GM21529 (cell line): ENCODE measurements around the gene PGP.
"Not testable (repeated sequence)": the region's sequence is repeated elsewhere in the genome, so short reads cannot be mapped to it uniquely, and the experiment has no call there.

Experiments used
- ATAC-seq: cut with Tn5 transposase; IDR thresholded peaks from one replicate; pipeline ENCODE4 v1.9.1; 2021; ENCODE audit not compliant: unreplicated experiment

Gene PGP

DNA sequence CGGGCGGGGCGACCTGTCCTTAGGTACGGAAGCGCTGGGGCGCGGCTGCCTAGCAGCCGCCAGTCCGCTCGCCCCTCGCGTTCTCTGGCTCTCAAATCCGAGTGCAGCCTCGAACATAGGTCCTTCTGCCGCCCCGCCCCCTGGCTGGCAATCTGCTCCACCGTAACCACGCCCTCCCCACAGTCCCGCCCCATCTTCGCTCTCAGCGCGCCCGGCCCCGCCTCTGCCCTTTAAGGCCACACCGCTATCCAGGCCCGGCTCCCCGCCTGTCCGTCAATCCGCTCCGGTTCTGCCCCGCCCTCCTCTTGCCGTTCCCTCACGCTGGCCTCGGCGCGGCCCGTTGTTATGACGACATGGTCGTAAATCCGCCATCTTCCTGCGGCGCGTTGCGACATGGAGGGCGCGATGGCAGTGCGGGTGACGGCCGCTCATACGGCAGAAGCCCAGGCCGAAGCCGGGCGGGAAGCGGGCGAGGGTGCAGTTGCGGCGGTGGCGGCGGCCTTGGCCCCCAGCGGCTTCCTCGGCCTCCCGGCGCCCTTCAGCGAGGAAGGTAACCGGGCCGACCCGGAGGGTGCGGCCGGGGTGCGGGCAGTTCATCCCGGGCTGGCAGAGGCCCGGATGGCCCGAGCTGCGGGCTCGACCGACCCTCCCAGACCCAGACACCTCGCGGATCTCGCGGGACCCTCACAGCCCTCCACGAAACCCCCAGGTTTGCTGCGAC is 8.7 kb upstream of the PGP start, which contains the start of gene E4F1:
TSS of gene E4F1 (plus strand) at position 371 of the 721 bp plus-strand sequence. CDS start at position 394, 23 bp downstream.
- peak; percentile 86 for ATAC-seq

DNA sequence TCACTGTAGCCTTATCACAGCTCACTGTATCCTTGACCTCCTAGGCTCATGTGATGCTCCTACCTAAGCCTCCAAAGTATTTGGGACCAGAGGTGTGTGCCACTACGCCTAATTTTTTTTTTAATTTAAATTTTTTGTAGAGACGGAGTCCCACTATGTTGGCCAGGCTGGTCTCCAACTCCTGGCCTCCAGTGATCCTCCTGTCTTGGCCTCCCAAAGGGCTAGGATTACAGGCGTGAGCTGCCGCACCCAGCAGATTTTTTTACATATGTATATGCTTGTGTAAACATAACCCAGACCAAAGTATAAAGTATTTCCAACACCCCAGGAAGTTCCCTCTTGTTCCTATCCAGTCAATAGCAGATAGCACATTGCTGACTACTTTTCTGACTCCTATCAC is 1.7 kb upstream of the PGP start:
- ATAC-seq, result no peak

DNA sequence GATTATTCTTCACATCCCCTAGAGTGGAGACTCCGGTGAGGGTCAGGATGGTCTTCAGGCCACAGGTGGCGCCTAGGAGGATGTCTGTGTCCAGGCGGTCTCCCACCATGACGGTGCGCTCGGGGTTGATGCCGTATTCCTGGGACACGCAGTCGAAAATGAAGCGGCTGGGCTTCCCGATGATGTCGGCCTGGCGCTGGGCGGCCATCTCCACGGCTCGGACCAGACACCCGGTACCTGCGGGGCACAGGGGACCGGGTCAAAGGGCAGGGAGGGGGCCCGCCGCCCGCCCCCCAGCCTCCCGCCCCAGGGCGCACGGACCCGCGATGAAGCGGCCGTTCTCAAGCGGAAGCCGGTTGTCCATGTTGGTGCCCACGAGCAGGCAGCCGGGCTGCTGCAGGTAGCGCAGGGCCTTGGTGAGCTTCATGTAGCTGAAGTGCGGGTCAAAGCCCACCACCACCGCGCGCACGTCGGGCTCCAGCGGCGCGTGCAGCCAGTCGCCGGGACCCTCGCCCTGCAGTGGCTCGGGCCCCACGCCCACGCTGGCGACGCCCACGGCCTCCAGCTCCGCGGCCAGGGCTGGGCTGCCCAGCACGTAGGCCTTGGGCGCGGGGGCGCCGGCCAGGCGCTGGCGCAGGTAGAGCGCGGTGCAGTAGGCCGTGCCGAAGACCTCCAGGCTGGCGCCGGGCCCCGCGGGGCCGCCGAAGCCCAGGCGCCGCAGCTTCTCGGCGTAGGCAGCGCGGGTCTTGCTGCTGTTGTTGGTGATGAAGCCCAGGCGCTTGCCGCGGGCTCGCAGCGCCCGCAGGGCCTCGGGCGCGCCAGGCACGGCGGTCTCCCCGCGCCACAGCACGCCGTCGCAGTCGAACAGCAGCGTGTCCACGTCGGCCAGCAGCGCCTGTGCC is 572 bp downstream of the PGP start:
- ATAC-seq, result peak; percentile 3

DNA sequence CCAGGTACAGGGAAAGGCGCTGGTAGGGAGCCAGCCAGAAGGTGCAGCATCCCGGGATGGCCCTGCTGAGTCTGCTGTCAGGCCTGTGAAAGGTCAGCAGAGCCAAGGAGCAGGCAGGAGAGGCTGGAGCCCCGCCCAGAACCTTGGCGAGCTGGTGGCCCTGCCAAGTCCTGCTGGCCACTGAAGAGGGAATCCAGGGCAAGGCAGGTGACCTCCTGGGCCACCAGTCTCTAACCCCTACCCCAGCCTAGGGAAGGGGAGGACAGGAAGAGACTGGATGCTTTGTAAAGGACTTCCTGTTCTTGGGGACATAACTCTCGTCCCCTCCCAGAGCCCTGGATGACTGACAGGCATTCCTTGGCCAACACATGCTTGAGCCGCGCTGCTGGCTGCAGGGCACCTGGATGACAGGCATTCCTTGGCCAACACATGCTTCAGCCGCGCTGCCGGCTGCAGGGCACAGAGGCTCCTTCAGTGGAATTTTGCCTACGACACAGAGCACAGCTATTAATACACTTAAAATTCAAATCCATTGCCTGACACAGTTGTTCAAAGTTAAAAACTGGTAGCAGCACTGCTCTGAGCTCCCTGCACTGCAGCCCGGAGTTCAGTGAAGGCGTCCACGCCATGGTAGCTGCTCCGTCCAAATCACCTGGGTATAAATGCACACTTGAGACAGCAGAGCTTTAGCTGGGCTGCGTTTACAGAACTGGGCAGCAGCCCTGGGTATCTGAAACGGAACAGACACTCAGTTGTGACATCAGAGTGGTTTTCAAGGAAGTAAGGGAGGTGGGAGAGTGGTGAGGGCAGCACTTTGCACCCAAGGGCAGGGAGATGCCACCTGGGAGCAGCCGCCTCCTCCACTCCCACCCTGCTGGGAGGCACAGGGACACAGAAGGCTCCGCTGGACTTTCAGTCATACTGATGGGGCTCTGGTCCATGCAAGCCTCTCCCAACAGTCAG is 2.0 kb downstream of the PGP start:
- no peak for ATAC-seq

DNA sequence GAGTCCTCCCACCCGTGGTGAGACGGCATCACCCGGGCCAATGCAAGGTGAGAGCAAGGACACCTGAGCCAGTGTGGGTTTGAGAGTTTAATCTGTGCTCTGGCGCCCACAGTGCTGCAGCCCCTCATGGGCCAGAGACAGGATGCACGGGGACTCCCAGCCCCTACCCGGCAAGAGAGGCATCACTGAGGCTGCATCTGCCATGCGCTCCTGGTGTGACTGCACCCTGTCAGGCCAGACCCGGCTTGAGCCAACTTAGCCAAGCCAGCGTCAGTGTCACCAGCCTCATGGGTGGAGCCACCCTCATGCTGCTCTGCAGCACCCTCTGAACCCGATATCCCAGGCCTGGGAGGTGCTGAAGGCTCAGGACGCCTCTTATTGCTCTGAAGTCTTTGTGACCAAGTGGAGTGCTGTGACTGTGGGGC is 2.7 kb downstream of the PGP start:
- ATAC-seq, result no peak

DNA sequence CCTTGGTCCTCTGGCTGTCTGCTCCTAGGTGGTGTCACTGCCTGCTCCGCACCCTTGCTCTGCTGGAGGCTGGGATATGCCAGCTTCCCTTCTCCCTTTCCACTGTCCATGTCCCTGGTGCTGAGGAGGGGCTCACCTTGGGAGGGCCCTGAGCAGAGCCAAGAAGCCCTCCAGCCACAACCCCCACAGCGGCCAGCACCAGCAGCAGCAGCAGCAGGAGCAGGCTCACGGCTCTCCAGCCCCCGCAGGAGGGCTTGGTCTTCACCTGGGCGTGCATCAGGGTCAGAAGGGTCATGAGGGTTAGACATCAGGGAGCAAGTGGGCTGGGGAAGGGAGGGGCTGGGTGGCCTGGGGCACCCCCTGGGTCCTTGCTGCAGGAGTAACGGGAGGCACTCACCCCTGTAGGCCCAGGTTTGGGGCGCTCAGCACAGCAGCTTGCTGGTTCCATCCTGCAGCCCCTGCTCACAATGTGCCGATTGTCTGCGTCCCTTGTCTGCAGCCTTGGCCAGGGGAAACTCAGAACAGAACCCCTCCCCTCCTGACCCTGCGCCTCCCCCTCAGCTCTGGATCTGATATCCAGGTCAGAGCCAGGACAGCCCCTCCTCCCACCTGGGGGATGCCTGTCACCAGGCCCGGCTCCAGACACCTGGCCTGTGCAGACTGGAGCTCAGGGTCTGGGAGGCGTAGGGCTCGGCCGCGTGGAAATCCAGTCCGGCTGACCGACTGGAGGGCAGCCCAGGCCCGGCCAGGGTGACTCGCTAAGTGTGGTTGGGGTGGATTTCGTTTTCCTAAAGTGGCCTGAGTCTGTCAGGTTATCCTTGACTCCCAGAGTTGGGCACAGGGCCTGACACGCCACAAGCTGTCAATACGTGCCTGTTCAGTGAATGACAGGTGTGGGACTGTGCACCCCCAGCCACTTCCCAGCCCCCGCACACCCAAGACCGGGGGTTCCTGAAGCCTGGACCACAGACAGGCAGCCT is 4.0 kb downstream of the PGP start, which contains the start of gene BRICD5:
TSS of gene BRICD5 (minus strand) at position 478 of the 980 bp plus-strand sequence. CDS start at position 448, 30 bp downstream.
- no peak for ATAC-seq

DNA sequence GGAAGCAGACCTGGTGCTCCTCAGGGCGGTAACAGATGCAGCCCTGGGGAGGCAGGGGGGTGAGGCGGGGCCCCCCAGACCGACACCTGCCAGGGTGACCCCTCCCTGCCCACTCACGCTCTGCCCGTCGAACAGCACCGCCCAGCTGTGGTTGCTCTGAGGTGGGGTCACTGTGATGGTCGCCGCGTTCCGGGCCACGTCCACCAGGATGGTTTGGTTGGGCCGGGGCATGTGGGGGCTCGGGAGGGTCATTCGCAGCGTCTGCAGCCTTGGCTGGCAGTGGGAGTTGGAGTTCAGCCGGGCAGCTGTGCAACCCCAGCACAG is 4.7 kb downstream of the PGP start:
- ATAC-seq, result no peak

DNA sequence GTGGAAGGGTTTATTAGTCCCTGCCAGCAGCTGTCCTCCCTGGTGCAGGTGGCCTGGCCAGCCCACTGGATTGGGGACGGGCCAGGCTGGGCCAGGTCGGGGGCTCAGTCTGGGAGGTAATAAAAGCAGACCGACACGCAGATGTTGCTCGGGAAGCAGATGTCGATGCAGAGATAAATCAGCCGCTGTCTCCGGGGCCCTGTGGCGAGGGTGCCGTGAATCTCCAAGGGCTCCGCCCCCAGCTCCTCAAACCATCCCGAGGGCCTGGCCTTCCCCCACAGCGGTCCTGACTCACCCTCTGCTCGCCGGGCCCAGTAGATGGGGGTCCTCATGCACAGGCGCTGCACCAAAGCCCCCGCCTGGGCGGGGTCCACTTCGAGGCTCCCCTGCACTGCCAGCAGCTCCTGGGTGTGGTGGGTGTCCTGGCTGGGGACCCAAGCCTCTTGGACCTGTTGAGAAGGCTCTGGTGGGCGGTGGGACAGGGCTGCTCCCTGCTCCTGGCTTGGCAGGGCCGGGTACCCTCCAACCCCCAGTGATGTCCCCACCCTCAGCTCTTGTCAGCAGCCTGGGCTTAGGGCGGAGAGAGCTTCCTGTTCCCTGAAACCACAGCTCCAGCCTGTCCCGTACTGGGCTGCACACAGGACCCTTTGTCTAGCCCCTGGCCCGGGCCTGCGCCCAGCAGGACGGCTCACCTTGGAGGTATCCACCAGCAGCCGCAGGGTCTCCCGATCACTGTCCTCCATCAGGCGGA is 5.2 kb downstream of the PGP start:
- ATAC-seq, result no peak

DNA sequence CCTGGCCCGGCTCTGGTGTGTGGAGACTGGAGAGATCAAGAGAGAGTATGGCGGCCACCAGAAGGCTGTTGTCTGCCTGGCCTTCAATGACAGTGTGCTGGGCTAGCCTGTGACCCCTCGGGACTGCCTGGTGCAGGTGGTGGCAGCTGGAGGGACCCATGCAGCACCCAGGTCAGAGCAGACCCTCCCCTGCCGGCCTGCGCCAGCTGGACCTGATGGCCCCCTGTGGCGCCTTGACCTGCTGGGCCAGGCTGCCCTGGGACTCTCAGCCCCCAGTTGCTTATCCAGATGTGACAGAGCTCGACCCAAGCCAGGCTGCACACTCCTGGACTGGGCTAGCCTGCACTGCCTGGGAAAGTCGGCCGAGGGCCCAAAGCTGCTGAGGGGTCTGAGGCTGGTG is 5.9 kb downstream of the PGP start:
- no peak for ATAC-seq

DNA sequence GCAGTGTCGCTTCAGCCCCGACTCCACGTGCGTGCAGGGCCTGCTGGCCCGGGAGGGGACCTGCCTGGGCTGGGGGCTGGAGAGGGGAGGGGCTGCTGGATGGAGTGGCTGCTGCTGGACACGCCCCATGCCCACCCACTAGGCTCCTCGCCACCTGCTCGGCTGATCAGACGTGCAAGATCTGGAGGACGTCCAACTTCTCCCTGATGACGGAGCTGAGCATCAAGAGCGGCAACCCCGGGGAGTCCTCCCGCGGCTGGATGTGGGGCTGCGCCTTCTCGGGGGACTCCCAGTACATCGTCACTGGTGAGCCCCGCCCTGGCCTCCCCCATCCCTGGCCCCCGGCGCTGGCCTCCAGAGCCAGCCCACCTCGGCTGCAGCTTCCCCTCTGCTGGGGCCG is 6.3 kb downstream of the PGP start:
- ATAC-seq, result no peak

DNA sequence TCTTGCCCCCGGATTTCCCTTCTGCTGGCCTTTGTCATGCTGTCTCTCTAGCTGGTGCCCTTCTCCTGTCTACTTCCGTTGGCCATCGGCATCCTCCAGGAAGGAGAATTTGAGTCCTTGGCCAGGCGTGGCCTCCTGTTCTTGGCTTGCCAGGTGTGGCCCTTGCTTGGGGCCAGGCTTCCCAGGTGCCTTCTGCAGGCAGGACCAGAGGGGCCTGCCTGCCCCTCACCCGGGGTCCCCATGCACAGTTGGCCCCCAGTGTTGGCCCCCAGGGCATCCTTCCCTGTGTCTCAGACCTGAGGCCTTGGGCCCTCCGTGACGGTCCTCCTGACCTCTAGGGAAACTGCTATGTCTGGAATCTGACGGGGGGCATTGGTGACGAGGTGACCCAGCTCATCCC is 6.8 kb downstream of the PGP start:
- ATAC-seq, result no peak

DNA sequence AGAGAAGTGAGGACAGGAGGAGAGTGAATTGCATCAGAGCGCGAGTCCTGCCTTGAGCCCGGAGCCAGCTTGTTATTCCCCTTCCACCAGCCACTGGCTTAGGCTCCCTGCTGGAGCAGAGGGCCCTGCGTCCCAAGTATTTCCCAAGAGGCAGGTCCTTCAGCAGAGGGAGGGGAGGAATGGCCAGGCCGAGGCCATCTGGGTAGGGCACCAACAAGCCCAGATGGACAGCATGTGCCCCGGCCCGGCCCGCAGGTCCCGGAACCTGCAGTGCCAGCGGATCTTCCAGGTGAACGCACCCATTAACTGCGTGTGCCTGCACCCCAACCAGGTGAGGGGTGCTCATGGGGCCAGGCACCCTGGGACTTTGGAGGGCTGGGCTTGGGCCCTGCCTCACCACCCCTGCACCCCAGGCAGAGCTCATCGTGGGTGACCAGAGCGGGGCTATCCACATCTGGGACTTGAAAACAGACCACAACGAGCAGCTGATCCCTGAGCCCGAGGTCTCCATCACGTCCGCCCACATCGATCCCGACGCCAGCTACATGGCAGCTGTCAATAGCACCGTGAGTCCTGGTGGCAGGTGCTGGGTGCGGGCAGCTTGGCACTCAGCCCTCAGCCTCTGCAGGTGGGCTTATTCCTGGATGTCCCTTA is 7.7 kb downstream of the PGP start:
- no peak for ATAC-seq

DNA sequence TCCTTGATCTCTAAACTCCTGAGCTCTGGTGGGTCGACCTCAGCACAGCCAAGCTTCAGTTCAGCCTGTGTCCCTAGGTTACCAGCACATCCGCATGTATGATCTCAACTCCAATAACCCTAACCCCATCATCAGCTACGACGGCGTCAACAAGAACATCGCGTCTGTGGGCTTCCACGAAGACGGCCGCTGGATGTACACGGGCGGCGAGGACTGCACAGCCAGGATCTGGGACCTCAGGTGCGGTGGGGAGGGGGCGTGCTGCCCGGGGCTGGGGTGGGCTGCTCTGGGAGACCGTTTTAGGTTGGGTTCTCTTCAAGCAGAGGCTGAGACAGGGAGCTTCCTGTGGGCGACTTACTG is 8.2 kb downstream of the PGP start:
- ATAC-seq, result no peak

DNA sequence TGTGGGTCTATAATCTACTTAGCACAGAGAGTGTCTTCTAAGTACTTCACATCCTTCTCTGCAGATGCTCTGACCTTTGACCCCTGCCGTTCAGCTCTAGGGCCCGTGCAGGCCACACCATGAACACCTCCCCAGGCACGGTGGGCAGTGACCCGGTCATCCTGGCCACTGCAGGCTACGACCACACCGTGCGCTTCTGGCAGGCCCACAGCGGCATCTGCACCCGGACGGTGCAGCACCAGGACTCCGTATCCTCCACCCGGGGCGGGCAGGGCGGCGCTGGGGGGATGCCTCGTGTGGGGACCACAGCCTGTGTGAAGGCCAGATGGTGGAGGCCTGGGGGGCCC is 8.7 kb downstream of the PGP start:
- ATAC-seq, result peak; percentile 8

DNA sequence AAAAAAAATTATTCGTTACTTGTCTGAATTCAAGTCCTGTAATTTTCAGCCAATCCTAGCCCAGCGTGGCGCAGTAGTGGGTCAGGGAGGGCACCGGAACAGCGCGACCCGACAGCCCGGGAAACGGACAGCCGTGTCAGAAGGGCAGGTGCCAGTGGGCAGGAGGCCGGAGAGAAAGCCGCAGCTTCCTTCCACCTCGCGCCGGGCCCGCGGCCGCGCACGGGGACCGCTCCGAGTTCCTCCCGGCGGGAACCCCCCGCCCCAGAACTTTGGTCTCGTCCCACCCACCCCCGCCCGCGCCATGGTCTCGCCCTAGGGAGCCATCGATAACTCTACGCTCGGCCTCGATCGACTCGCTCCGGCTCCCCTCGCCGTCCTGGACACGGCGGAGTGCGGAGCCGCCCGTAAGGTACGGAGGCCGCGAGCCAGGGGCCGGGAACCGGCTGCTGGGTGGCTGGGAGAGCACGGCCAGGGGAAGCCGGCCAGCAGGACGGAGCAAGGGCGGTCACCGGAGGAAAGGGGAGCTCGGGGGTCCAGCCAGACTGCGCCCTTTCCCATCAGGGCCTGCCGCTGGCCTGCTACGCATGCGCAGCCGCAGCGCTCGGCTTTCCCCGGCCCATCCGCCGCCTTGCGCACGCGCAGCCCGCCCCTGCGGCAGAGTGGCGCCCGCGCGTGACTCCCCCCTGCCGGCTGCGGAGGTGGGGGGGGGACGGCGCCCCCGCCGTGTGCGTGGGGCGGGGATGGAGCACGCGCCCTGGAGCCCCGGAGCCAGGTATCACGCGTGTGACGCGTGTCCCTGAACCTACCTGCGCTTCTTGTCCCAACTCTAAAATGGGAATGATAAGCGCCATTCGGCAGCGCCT is 9.3 kb downstream of the PGP start, which contains the start of gene MLST8:
TSS of gene MLST8 (plus strand) at position 351 of the 863 bp plus-strand sequence. CDS start 632 bp downstream, outside the sequence.
- ATAC-seq, result peak; percentile 64

DNA sequence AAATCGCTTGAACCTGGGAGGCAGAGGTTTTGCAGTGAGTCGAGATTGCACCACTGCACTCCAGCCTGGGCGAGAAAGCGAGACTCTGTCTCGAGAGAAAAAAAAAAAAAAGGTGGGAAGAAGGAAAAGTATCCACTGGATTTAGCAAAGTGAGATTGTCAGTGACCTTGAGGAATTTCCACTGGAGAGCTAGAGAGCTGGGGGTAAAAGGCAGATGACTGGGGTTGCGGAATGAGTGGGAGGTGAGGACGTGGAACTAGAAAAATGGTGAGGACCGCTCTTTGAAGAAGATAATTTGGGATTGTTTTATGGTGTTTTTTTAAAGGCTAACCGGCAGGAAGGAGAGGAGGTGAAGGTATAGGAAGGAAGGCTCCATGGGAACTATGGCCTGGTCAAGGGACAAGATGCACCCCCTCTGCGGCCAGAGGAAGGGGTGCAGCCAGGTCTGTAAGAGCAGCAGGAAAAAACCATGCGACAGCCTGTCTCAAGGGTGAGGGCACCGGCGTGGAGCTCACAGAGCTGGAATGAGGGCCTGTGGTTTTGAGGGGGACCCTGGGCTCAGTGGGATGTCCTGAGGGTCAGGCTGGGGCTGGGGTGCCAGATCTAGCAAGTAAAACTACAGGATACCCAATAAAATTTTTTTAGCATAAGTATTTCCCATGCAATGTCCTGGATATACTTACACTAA is 10.1 kb downstream of the PGP start:
- no peak for ATAC-seq

DNA sequence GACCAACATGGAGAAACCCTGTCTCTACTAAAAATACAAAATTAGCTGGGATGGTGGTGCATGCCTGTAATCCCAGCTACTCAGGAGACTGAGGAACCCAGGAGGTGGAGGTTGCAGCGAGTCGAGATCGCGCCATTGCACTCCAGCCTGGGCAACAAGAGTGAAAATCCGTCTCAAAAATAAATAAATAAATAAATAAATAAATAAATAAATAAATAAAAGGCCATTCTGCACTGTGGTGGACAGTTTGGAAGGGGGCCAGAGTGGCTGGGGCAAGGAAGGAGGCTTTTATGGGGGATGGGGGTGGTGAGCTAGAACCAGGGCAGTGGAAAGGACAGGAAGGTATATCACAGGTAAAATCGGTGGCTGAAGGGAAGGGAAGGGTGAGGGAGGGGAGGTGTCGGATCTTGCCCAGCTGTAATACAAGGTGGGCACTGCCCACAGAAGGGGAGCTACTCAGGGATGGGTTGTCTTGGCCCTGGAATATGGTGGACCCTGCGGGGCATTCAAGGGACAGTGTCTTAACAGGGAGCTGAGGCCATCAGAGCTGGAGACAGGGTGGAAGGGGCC is 11.4 kb downstream of the PGP start:
- ATAC-seq, result not testable (repeated sequence)
